Neutrophil (primary cell): ENCODE results near the gene GRIN2A.

Experiments used
- H3K27ac ChIP-seq: fragments of 200-600 bp; sonication (generic); 2 replicates; pipeline ENCODE4 v1.5.1; 2016; ENCODE audit warnings: mild to moderate bottlenecking, moderate library complexity
- H3K27me3 ChIP-seq: fragments of 200-600 bp; sonication (generic); 2 replicates; pipeline ENCODE4 v1.6.0; 2016; ENCODE audit warnings: mild to moderate bottlenecking
- H3K36me3 ChIP-seq: fragments of 200-600 bp; sonication (generic); 2 replicates; pipeline ENCODE4 v1.5.1; 2017
- H3K4me1 ChIP-seq, 2 experiments: fragments of 200-600 bp in 1 of 2; sonication (generic) in 1 of 2; 1 replicate in 1 of 2; 2 replicates in 1 of 2; pipeline versions ENCODE4 v1.5.1 to v1.6.1; 2013 to 2016; ENCODE audit warnings: low read depth in 1 of 2, low read length in 1 of 2, mild to moderate bottlenecking in 1 of 2, moderate library complexity in 1 of 2; ENCODE audit not compliant: control insufficient read depth in 1 of 2, insufficient read depth in 1 of 2
- H3K4me3 ChIP-seq, 2 experiments: fragments of 200-600 bp in 1 of 2; sonication (generic) in 1 of 2; 1 replicate in 1 of 2; 2 replicates in 1 of 2; pipeline ENCODE4 v1.5.1; 2013 to 2016; ENCODE audit warnings: low read depth in 1 of 2, low read length in 1 of 2, mild to moderate bottlenecking in 1 of 2, moderate library complexity in 1 of 2
- H3K9me3 ChIP-seq: fragments of 200-600 bp; sonication (generic); 2 replicates; pipeline ENCODE4 v1.5.1; 2016
- CTCF ChIP-seq: fragments of 200-600 bp; sonication (generic); IDR thresholded peaks from 2 replicates; pipeline ENCODE4 v1.5.1; 2016; ENCODE audit warnings: antibody characterized with exemption

Gene GRIN2A

GRCh38 chr16:10033556-10033955, 148.7 kb downstream of the GRIN2A start:
- no peak overlapping the region for H3K27ac ChIP-seq
- no peak overlapping the region for H3K4me3 ChIP-seq
- no peaks in the 10 kb centered on the region for H3K36me3 ChIP-seq
- H3K4me1 ChIP-seq: no peaks in the 10 kb centered on the region
- TF ChIP-seq CTCF: no peak
- peaks cover 11% of the 10 kb centered on the region for H3K27me3 ChIP-seq
- H3K9me3 ChIP-seq: no peaks in the 10 kb centered on the region

- TF ChIP-seq CTCF: no peak
- H3K4me3 ChIP-seq: no peak overlapping the region
These were observed 150.3 kb downstream of the GRIN2A start for GRCh38 chr16:10031955-10032354.

GRCh38 chr16:10031473-10031872, 150.8 kb downstream of the GRIN2A start:
- H3K27me3 ChIP-seq: no peaks in the 10 kb centered on the region
- H3K9me3 ChIP-seq: no peaks in the 10 kb centered on the region
- no peaks in the 10 kb centered on the region for H3K4me1 ChIP-seq
- TF ChIP-seq CTCF: no peak
- H3K36me3 ChIP-seq: no peaks in the 10 kb centered on the region
- H3K27ac ChIP-seq: no peak overlapping the region
- H3K4me3 ChIP-seq: no peak overlapping the region

More at GRCh38 chr16:10031955-10032354, 150.3 kb downstream of the GRIN2A start:
- H3K27ac ChIP-seq: no peak overlapping the region
- H3K27me3 ChIP-seq: no peaks in the 10 kb centered on the region
- H3K9me3 ChIP-seq: no peaks in the 10 kb centered on the region
- H3K4me1 ChIP-seq: no peaks in the 10 kb centered on the region
- H3K36me3 ChIP-seq: no peaks in the 10 kb centered on the region

- Histone ChIP-seq H3K27ac (no peak overlapping the region), H3K9me3 (no peaks in the 10 kb centered on the region), H3K27me3 (no peaks in the 10 kb centered on the region), H3K4me1 (no peaks in the 10 kb centered on the region), H3K4me3 (no peak overlapping the region), H3K36me3 (no peaks in the 10 kb centered on the region)
- no peak for TF ChIP-seq CTCF
These were observed 153.6 kb downstream of the GRIN2A start for GRCh38 chr16:10028644-10029043.

GRCh38 chr16:10027553-10027952, 154.7 kb downstream of the GRIN2A start:
- Histone ChIP-seq H3K4me3 (no peak overlapping the region), H3K27me3 (no peaks in the 10 kb centered on the region), H3K4me1 (no peaks in the 10 kb centered on the region), H3K27ac (no peak overlapping the region), H3K36me3 (no peaks in the 10 kb centered on the region), H3K9me3 (no peaks in the 10 kb centered on the region)
- TF ChIP-seq CTCF: no peak

- H3K9me3 ChIP-seq: no peaks in the 10 kb centered on the region
- no peaks in the 10 kb centered on the region for H3K27me3 ChIP-seq
- no peak overlapping the region for H3K27ac ChIP-seq
- H3K36me3 ChIP-seq: no peaks in the 10 kb centered on the region
- no peaks in the 10 kb centered on the region for H3K4me1 ChIP-seq
- H3K4me3 ChIP-seq: no peak overlapping the region
- no peak for TF ChIP-seq CTCF
These were observed 155.6 kb downstream of the GRIN2A start for GRCh38 chr16:10026593-10026992.
